Measurements from ENCODE around the gene LPP. TPM values are rescaled to one million over a fixed set of nuclear protein-coding genes. Genes with fewer than 3 reads are reported as not detected.

Gene LPP
- total and polyA plus RNA-seq, 9 donors: 15.9 to 280 (median 134) TPM

DNA sequence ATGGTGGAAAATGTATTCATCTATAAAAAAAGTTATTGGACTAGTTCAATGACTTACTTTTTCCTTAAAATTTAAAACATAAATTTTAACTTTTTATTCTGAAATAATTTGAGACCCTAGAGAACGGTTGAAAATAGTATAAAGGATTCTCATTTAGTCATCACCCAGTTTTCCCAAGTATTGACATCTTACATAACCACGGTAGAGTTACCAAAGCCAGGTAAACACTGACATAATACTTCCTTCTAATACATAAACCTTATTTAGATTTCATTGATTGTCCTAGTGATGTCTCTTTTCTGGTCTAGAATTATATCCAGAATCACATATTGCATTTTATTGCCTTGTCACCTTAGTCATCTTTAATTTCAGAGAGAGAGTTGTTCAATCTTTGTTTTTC, 319.1 kb downstream of the LPP start:
- Histone ChIP-seq H3K4me3 (no peak overlapping the region), H3K36me3 (no peaks in the 10 kb centered on the region), H3K27ac (no peak overlapping the region), H3K27me3 (no peaks in the 10 kb centered on the region), H3K9me3 (no peaks in the 10 kb centered on the region), H3K4me1 (ENCODE audit: insufficient read depth) (peaks cover 6% of the 10 kb centered on the region)
- no peak for DNase-seq
- TF ChIP-seq EP300 (IDR thresholded peaks at IDR 0.05) (no peak), POLR2A (IDR thresholded peaks at IDR 0.05) (no peak)
- TF ChIP-seq, protein P1, sequence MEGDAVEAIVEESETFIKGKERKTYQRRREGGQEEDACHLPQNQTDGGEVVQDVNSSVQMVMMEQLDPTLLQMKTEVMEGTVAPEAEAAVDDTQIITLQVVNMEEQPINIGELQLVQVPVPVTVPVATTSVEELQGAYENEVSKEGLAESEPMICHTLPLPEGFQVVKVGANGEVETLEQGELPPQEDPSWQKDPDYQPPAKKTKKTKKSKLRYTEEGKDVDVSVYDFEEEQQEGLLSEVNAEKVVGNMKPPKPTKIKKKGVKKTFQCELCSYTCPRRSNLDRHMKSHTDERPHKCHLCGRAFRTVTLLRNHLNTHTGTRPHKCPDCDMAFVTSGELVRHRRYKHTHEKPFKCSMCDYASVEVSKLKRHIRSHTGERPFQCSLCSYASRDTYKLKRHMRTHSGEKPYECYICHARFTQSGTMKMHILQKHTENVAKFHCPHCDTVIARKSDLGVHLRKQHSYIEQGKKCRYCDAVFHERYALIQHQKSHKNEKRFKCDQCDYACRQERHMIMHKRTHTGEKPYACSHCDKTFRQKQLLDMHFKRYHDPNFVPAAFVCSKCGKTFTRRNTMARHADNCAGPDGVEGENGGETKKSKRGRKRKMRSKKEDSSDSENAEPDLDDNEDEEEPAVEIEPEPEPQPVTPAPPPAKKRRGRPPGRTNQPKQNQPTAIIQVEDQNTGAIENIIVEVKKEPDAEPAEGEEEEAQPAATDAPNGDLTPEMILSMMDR (IDR thresholded peaks at IDR 0.05): no peak
- intact Hi-C loops (cut with DNase I): no loop called here
- WGBS, 3 donors: 98 to 100% (median 100%) methylated on average over 2 of the region's 2 CpGs

DNA sequence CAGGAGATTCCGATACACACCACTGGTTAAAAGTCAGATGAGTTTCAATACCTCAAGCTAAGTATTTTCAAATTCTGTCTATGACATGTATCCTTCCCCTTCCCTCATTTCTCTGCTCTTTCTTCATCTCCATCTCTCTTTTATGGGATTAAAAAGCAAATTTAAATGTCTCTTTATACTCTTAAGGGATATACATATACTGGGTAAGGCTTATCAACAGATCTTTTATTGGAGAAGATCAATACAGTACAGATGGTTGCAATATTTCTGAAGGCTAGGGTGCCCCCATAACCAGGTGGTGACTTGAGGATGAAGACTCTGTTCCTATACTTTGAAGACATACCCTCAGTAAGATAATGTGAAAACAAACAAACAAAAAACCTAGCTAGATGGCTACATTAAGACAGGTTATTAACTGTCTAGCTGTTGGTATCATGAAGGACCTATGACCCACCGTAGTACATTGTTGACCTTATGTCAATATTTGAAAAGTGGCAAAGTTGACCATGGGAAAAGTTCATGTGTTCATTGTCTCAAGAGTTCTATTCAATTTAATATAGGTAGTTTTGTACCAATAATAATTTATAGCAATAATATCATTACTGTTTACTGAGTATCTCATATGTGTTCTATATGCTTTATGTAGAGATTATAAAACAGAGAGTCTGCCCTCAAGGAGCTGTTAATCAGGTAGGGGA, 319.8 kb downstream of the LPP start:
- H3K4me1 ChIP-seq (ENCODE audit: insufficient read depth): peaks cover under 1% of the 10 kb centered on the region
- DNase-seq: no peak

DNA sequence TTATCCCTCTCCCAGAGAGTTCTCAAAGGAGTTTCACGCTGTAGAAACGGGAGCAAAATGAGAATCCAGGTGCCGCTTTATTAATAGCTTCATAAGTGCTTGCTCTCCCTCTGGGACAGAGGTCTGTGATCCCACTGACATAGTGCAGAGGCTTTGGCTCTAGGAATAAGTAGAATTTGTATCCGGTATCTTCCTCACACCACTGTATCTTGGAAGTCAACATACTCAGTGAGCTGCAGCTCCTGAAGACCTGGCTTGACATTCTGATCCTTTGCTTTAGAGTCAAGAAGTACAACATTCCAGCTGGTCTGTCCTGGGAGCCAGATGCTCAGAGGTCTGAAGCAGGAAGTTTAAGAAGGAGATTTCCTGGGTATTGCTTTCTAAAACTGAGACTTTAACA, 323.0 kb downstream of the LPP start:
- Histone ChIP-seq H3K9me3 (no peaks in the 10 kb centered on the region), H3K27ac (no peak overlapping the region), H3K27me3 (no peaks in the 10 kb centered on the region), H3K36me3 (no peaks in the 10 kb centered on the region), H3K4me1 (ENCODE audit: insufficient read depth) (peaks cover 3% of the 10 kb centered on the region), H3K4me3 (no peak overlapping the region)
- no peak for DNase-seq
- TF ChIP-seq POLR2A (IDR thresholded peaks at IDR 0.05): no peak
- intact Hi-C loops (cut with DNase I): no loop called here
- WGBS, 3 donors: 37 to 53% (median 51%) methylated on average over 4 of the region's 4 CpGs

More for the DNA sequence above, 319.8 kb downstream of the LPP start:
- TF ChIP-seq, protein P1 (IDR thresholded peaks at IDR 0.05): no peak
- intact Hi-C loops (cut with DNase I): no loop called here
- 97 to 100% (median 97%) methylated on average over 2 of the region's 2 CpGs for WGBS, 3 donors
- H3K4me3 ChIP-seq: no peak overlapping the region
- H3K27me3 ChIP-seq: no peaks in the 10 kb centered on the region
- H3K27ac ChIP-seq: no peak overlapping the region
- no peaks in the 10 kb centered on the region for H3K36me3 ChIP-seq
- no peaks in the 10 kb centered on the region for H3K9me3 ChIP-seq

- DNase-seq: no peak
- WGBS, 3 donors: 72 to 79% (median 79%) methylated on average over 4 of the region's 4 CpGs
- no peaks in the 10 kb centered on the region for H3K27me3 ChIP-seq
- H3K4me3 ChIP-seq: no peak overlapping the region
- no peaks in the 10 kb centered on the region for H3K36me3 ChIP-seq
- intact Hi-C loops (cut with DNase I): no loop called here
- no peaks in the 10 kb centered on the region for H3K9me3 ChIP-seq
- TF ChIP-seq, protein P1 (IDR thresholded peaks at IDR 0.05): no peak
- TF ChIP-seq EP300 (IDR thresholded peaks at IDR 0.05): no peak
- H3K27ac ChIP-seq: no peak overlapping the region
- peaks cover 3% of the 10 kb centered on the region for H3K4me1 ChIP-seq (ENCODE audit: insufficient read depth)
These were observed 326.1 kb downstream of the LPP start for GRCh38 chr3:188480011-188480410.

DNA sequence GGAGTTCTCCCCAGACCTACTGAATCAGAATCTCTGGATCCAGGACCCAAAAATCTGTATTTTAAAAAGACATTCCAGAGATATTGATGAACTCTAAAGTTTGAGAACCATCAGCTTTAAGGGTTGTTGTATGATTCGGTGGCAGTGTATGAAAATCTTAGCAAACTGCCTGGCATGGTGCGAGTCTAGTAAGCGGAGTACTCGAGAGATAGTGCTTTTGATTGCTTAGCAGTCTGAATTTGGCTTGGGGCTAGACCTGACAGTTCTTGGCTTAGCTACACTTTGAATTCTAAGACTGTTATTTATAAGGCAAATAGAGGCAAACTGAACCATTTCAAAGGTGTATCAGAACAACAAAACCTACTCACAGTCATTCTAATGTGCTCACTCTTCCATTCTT, 329.0 kb downstream of the LPP start:
- 58 to 83% (median 63%) methylated on average over 4 of the region's 4 CpGs for WGBS, 3 donors
- H3K36me3 ChIP-seq: no peaks in the 10 kb centered on the region
- H3K4me1 ChIP-seq (ENCODE audit: insufficient read depth): peaks cover 5% of the 10 kb centered on the region
- H3K27ac ChIP-seq: no peak overlapping the region
- no peak for DNase-seq
- intact Hi-C loops (cut with DNase I): no loop called here
- H3K4me3 ChIP-seq: no peak overlapping the region
- TF ChIP-seq EP300 (IDR thresholded peaks at IDR 0.05) (no peak), POLR2A (IDR thresholded peaks at IDR 0.05) (no peak)
- TF ChIP-seq, protein P1 (IDR thresholded peaks at IDR 0.05): no peak
- no peaks in the 10 kb centered on the region for H3K9me3 ChIP-seq
- H3K27me3 ChIP-seq: no peaks in the 10 kb centered on the region

Data from ovary (tissue), 9 donors.